HG03575 (cell line): ENCODE results near the gene GNG8.
A peak's percentile ranks its signal among the peaks of the same experiment; 100 is the strongest.

Experiments used
- ATAC-seq: cut with Tn5 transposase; IDR thresholded peaks from one replicate; pipeline ENCODE4 v1.9.1; 2021; ENCODE audit not compliant: unreplicated experiment, insufficient number of reproducible peaks, low FRiP score; ENCODE audit errors: extremely low read depth

The GNG8 gene

DNA sequence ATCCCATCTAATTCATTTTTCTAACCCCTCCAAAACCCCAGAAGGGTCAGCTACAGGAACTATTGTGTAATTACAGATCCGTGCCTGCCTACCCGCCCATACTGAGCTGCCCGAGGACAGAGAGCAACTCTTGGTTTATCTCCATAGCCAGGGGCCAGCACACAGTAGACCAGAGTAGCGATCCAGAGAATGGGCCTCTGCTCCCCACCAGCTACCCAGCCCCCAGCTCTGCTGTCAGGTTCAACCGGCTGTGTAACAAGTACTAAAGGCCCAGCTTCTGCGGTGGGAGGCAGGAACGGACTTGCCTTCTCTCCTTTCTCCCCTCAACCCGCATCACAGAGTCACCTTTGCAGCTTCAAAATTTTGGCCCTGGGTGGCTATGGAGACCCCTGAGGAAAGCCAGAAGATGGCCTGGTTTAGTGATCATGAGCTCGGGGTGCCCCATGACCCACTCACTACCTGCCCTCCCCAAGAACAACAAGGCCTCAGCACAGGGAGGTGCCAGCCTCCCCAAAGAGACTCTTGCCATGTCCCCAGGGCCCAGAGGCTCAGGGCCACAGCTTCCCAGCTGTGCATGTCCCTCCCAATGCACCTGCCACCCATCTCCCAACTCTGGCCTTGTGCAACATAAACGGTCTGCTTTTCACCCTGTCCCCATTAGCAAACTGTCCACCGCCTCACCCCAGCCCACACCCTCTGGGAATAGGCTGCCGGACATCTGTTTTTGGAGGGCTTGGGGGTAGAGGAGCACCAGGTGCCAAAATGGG is 29.1 kb downstream of the GNG8 start:
- no peak for ATAC-seq

DNA sequence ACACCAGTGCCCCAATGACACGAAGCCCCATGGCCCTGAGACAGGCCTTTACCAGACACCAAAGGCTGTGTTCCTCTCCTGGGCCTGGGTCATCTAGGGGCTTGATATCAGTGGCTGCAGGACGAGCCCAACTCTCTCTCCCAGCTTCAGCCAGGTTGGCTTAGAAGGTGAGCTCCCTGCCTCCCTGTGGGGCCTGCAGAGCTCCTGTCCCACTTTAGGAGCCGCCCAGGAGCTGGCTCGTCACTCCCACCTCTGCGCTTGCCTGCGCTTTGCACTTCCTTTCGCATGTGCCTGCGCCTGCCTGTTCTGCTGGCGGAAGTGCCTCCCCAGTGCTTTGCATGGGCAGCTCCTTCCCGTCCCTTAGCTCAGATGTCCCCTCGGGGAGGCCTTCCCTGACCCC is 30.0 kb downstream of the GNG8 start:
- no peak for ATAC-seq

DNA sequence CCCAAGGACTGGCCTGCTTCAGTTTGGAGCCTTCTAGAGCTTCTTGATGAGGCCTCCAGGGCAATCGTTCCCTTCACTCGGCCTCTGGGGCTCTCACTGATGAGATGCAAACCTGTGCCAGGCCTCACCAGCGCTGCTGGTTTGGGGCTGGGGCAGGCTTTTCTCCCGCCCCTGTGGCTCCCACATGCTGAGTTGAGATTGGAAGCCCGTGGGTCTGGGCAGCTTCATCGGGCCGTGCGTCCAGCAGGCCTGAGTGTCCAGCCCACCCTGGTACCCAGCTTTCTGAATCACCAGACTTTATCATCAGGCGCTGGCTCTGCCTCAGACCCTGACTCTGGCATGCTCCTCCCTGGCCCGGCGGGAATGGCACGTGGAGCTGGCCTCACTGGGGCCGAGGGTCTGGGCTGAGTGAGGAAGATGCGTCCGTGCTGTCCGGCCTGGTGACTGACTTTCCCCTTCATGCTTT is 30.6 kb downstream of the GNG8 start:
- ATAC-seq: no peak

DNA sequence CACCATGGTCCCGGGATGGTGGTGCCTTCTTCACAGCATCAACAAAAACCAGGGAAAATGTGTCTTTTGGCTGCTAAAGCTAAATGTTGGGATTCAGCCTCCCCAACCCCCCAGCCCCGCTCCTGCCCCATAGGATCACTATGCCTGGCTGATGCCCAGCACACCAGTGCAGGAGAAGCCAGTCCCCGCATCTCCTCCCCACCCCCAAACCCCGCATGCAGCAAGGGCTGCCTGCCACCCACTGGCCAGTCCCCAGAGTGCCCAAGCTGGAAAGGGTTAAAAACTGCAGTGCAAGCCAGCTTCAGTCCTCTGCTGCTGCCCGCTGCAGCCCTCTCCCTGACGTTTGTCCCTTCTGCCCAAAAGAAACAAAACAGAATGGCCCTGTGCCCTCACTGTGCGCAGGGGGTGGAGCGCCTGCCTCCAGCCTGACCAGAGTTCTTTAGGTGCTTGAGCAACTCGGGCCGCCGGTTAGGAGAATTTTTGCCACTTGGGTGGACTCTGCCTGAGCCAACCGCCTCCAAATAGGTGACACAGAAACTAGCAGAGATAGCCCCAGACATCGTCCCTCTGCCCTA is 31.1 kb downstream of the GNG8 start:
- ATAC-seq: no peak

- ATAC-seq: no peak
Observed at GRCh38 chr19:46603752-46604231, 32.2 kb downstream of the GNG8 start.

GRCh38 chr19:46603195-46603637 is 32.8 kb downstream of the GNG8 start:
- ATAC-seq: no peak

GRCh38 chr19:46602392-46603194 is 33.4 kb downstream of the GNG8 start:
- no peak for ATAC-seq

- ATAC-seq: no peak
Observed at GRCh38 chr19:46601318-46602224, 34.4 kb downstream of the GNG8 start, which contains the start of gene CALM3. Gene CALM3, plus strand, starts transcription at chr19:46601330. Its CDS starts 105 bp downstream, at chr19:46601435.

GRCh38 chr19:46600384-46601317 is 35.4 kb downstream of the GNG8 start:
- peak; percentile 55 for ATAC-seq

- ATAC-seq: no peak
Observed at GRCh38 chr19:46599716-46600373, 36.2 kb downstream of the GNG8 start.

DNA sequence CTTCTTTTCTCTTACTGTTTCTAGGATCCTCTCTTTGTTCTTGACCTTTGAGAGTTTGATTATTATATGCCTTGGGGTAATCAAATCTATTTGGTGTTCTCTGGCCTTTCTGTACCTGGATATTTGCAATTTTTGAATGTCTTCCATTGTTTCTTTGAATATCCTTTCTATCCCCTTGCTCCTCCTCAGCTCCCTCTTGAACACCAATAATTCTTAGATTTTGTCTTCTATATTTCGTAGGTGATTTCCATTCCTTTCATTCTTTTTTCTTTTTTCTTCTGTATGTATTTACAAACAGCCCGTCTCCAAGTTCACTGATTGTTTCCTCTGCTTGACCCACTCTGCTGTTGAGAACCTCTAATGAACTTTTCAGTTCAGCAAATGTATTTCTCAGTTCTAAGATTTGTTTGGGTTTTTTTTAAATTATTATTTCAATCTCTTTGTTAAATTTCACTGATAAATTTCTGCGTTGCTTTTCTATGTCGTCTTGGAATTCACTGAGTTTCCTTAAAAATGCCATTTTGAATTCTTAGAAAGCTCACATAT is 37.6 kb downstream of the GNG8 start:
- no peak for ATAC-seq

DNA sequence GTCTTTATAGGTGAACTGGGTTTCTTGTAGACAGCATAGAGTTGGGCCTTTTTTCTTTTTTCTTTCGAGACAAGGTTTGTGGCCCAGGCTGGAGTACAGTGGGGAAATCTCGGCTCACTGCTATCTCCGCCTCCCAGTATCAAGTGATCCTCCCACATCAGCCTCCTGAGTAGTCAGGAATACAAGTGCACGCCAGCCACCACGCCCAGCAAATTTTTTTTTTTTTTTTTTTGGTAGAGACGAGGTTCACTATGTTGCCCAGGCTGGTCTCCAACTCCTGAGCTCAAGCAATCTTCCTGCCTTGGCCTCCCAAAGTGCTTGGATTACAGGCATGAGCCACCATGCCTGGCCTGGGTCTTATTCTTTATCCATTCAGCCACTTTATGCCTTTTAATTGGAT is 40.0 kb downstream of the GNG8 start:
- no peak for ATAC-seq

DNA sequence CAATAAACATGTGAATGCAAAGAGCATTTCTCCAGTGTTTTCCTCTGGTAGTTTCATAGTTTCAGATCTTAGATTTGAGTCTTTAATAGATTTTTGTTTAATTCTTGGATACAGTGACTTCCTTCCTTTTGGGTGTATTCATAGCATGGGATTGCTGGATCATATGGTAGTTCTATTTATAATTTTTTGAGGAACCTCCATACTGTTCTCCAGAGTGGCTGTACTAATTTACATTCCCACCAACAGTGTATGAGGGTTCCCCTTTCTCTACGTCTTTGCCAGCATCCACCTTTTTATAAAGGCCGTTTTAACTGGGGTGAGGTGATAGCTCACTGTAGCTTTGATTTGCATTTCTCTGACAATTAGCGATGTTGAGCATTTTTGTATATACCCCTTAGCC is 44.1 kb downstream of the GNG8 start:
- no peak for ATAC-seq

GRCh38 chr19:46591254-46591653 is 44.7 kb downstream of the GNG8 start:
- no peak for ATAC-seq

DNA sequence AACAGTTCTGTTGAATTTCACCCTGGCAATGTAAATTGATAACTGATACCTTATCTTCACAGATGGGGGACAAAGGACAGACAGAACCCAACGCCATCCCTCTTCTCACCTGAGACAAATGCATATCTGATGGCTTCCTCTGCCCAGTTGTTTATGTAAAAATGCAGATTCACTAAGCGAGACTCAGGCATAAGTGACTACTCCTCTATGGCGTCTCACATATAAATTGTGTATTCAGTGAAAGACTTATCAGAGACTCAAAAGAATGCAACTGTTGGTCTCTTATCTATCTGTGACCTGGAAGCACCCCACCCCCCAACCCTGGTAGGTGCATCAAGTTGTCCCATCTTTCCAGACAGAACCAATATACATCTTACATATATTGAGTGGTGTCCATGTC is 48.1 kb downstream of the GNG8 start:
- ATAC-seq: no peak

GRCh38 chr19:46586294-46586693 is 49.7 kb downstream of the GNG8 start:
- no peak for ATAC-seq

GRCh38 chr19:46585539-46585938 is 50.5 kb downstream of the GNG8 start:
- ATAC-seq: no peak
